Astrocyte of the hippocampus (primary cell): ENCODE data around the gene TAS1R3.

Experiments used
- DNase-seq: peaks from one replicate; pipeline ENCODE4 v3.0.0; 2011; ENCODE audit warnings: low read depth, low spot score

The TAS1R3 gene

GRCh38 chr1:1295154-1295923 is 35.7 kb upstream of the TAS1R3 start:
- no peak for DNase-seq

- DNase-seq = no peak
These were observed 34.7 kb upstream of the TAS1R3 start for GRCh38 chr1:1296070-1297061.

- DNase-seq = no peak
These were observed 33.2 kb upstream of the TAS1R3 start for GRCh38 chr1:1297802-1298424.

GRCh38 chr1:1298861-1299685 is 32.0 kb upstream of the TAS1R3 start:
- DNase-seq = peak; percentile 56

- no peak for DNase-seq
These were observed 31.3 kb upstream of the TAS1R3 start for GRCh38 chr1:1299686-1300351.

- no peak for DNase-seq
These were observed 30.7 kb upstream of the TAS1R3 start for GRCh38 chr1:1300352-1300739.

- no peak for DNase-seq
These were observed 29.1 kb upstream of the TAS1R3 start for GRCh38 chr1:1302006-1302430.

GRCh38 chr1:1302951-1303509 is 28.1 kb upstream of the TAS1R3 start:
- DNase-seq = no peak

GRCh38 chr1:1303736-1304135 is 27.3 kb upstream of the TAS1R3 start:
- no peak for DNase-seq

GRCh38 chr1:1304331-1305299 is 26.5 kb upstream of the TAS1R3 start:
- DNase-seq = peak; percentile 73

- peak; percentile 75 for DNase-seq
These were observed 25.6 kb upstream of the TAS1R3 start for GRCh38 chr1:1305300-1306069.

- peak; percentile 39 for DNase-seq
These were observed 24.9 kb upstream of the TAS1R3 start for GRCh38 chr1:1306070-1306660.

GRCh38 chr1:1306661-1307260 is 24.3 kb upstream of the TAS1R3 start:
- DNase-seq = no peak

- DNase-seq = no peak
These were observed 23.7 kb upstream of the TAS1R3 start for GRCh38 chr1:1307261-1307922.

GRCh38 chr1:1307923-1308755 is 22.9 kb upstream of the TAS1R3 start, which contains the start of the genes ACAP3 and PUSL1:
ACAP3 (minus strand) TSS chr1:1307930; CDS start chr1:1307815, 115 bp downstream.
PUSL1 (plus strand) TSS chr1:1308597; CDS start chr1:1308644, 47 bp downstream.
- DNase-seq = peak; percentile 97

- DNase-seq = no peak
These were observed 22.3 kb upstream of the TAS1R3 start for GRCh38 chr1:1308756-1309250.
